Measurements from ENCODE around the gene NEMP1.

Gene NEMP1

GRCh38 chr12:57051011-57051410 lies 27.6 kb downstream of the NEMP1 start:
- DNase-seq = no peak

- DNase-seq = no peak
Observed at GRCh38 chr12:57049890-57050289, 28.7 kb downstream of the NEMP1 start, which contains the start of gene MYO1A. Gene MYO1A, minus strand, starts transcription at chr12:57050129. Its CDS starts 1,806 bp downstream, at chr12:57048323.

- DNase-seq = no peak
Observed at GRCh38 chr12:57049119-57049446, 29.5 kb downstream of the NEMP1 start.

GRCh38 chr12:57048423-57049118 lies 30.0 kb downstream of the NEMP1 start:
- no peak for DNase-seq

GRCh38 chr12:57047981-57048380 lies 30.6 kb downstream of the NEMP1 start:
- no peak for DNase-seq

GRCh38 chr12:57046947-57047890 lies 31.4 kb downstream of the NEMP1 start:
- DNase-seq = no peak

GRCh38 chr12:57046086-57046791 lies 32.4 kb downstream of the NEMP1 start:
- DNase-seq = no peak

- no peak for DNase-seq
Observed at GRCh38 chr12:57044889-57045288, 33.7 kb downstream of the NEMP1 start.

GRCh38 chr12:57044468-57044867 lies 34.1 kb downstream of the NEMP1 start:
- no peak for DNase-seq

GRCh38 chr12:57042695-57043094 lies 35.9 kb downstream of the NEMP1 start:
- DNase-seq = no peak

GRCh38 chr12:57040750-57041149 lies 37.8 kb downstream of the NEMP1 start:
- DNase-seq = no peak

- no peak for DNase-seq
Observed at GRCh38 chr12:57040211-57040610, 38.4 kb downstream of the NEMP1 start.

GRCh38 chr12:57039016-57039798 lies 39.4 kb downstream of the NEMP1 start:
- no peak for DNase-seq

GRCh38 chr12:57037264-57037663 lies 41.3 kb downstream of the NEMP1 start:
- DNase-seq = no peak

- DNase-seq = no peak
Observed at GRCh38 chr12:57033431-57033830, 45.2 kb downstream of the NEMP1 start.

- no peak for DNase-seq
Observed at GRCh38 chr12:57031789-57032188, 46.8 kb downstream of the NEMP1 start.

GRCh38 chr12:57031138-57031725 lies 47.4 kb downstream of the NEMP1 start:
- no peak for DNase-seq

GRCh38 chr12:57029457-57029856 lies 49.1 kb downstream of the NEMP1 start:
- DNase-seq = no peak

GRCh38 chr12:57027805-57028153 lies 50.8 kb downstream of the NEMP1 start:
- no peak for DNase-seq

GRCh38 chr12:57027011-57027804 lies 51.4 kb downstream of the NEMP1 start:
- DNase-seq = no peak

- DNase-seq = no peak
Observed at GRCh38 chr12:57025196-57025595, 53.4 kb downstream of the NEMP1 start.
